ENCODE data around the gene GRB7.

DNA sequence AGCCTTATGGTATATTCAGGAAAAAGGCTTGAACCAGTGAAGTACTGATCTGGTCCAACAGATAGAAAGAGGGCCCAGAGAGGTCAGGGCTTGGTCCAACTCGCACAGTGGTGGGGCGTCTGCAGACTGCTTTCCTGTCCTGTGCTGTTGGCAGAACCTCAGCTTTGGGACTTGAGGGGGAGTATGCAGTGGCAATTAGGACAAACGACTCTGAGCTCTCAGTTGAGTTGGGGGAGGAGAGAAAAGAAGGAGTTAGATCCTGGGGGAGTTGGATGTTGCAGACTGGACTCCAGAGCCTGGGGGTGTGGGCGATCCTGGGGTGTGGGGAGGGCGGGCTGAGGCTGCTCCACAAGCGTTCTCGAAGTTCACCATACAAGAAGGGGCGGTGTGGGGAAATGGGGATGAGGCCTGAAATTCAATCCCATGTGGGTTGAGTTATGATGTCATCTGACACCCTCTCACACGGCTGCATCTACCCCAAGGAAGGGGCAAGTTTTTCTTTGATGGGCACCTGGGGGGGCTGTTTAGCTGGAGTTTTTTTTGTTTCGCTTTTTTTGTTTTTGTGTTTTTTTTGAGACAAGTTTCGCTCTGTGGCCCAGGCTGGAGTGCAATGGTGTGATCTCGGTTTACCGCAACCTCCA is 14.6 kb downstream of the GRB7 start:
- TF ChIP-seq EZH2phosphoT487 (conservative IDR thresholded peaks at IDR 0.05; ENCODE audit: low read length), result no peak
- TF ChIP-seq, protein P1, sequence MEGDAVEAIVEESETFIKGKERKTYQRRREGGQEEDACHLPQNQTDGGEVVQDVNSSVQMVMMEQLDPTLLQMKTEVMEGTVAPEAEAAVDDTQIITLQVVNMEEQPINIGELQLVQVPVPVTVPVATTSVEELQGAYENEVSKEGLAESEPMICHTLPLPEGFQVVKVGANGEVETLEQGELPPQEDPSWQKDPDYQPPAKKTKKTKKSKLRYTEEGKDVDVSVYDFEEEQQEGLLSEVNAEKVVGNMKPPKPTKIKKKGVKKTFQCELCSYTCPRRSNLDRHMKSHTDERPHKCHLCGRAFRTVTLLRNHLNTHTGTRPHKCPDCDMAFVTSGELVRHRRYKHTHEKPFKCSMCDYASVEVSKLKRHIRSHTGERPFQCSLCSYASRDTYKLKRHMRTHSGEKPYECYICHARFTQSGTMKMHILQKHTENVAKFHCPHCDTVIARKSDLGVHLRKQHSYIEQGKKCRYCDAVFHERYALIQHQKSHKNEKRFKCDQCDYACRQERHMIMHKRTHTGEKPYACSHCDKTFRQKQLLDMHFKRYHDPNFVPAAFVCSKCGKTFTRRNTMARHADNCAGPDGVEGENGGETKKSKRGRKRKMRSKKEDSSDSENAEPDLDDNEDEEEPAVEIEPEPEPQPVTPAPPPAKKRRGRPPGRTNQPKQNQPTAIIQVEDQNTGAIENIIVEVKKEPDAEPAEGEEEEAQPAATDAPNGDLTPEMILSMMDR (IDR thresholded peaks at IDR 0.05; ENCODE audit: insufficient read depth, low read length, poor library complexity, severe bottlenecking), result no peak
